ENCODE data around the gene IGSF22. TPM values are rescaled to one million over a fixed set of nuclear protein-coding genes. Genes with fewer than 3 reads are reported as not detected.
"Not testable (repeated sequence)": the region's sequence is repeated elsewhere in the genome, so short reads cannot be mapped to it uniquely, and the experiment has no call there.

The IGSF22 gene
- total RNA-seq, 1 donor from 2014 or later, result 0.07 TPM

- H3K4me3 Mint-ChIP-seq, result no peak overlapping the region
- peaks cover 5% of the 10 kb centered on the region for H3K9me3 Mint-ChIP-seq
- H3K27ac Mint-ChIP-seq, result no peak overlapping the region
- peaks cover 8% of the 10 kb centered on the region for H3K4me1 Mint-ChIP-seq (ENCODE audit: unreplicated experiment)
- TF ChIP-seq, protein P1, sequence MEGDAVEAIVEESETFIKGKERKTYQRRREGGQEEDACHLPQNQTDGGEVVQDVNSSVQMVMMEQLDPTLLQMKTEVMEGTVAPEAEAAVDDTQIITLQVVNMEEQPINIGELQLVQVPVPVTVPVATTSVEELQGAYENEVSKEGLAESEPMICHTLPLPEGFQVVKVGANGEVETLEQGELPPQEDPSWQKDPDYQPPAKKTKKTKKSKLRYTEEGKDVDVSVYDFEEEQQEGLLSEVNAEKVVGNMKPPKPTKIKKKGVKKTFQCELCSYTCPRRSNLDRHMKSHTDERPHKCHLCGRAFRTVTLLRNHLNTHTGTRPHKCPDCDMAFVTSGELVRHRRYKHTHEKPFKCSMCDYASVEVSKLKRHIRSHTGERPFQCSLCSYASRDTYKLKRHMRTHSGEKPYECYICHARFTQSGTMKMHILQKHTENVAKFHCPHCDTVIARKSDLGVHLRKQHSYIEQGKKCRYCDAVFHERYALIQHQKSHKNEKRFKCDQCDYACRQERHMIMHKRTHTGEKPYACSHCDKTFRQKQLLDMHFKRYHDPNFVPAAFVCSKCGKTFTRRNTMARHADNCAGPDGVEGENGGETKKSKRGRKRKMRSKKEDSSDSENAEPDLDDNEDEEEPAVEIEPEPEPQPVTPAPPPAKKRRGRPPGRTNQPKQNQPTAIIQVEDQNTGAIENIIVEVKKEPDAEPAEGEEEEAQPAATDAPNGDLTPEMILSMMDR (conservative IDR thresholded peaks at IDR 0.05), result no peak
- no peak for DNase-seq (ENCODE audit: extremely low spot score, unreplicated experiment)
- peaks cover 13% of the 10 kb centered on the region for H3K27me3 Mint-ChIP-seq
- no peaks in the 10 kb centered on the region for H3K36me3 Mint-ChIP-seq
Observed at GRCh38 chr11:18668131-18668530, 57.9 kb downstream of the IGSF22 start.

DNA sequence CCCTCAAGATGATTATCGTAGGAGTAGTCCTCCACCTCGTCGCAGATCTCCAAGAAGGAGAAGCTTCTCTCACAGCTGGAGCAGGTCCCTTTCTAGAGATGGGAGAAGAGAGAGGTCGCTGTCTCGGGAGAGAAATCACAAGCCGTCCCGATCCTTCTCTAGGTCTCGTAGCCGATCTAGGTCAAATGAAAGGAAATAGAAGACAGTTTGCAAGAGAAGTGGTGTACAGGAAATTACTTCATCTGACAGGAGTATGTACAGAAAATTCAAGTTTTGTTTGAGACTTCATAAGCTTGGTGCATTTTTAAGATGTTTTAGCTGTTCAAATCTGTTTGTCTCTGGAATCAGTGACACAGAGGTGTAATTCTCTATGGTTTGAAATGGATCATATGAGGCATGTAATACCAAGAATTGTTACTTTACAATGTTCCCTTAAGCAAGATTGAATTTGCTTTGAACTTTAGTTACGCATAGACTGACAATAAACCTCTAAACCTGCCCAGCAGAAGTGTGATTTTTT, 60.6 kb downstream of the IGSF22 start:
- H3K36me3 Mint-ChIP-seq; H3K27ac Mint-ChIP-seq; H3K9me3 Mint-ChIP-seq; H3K4me3 Mint-ChIP-seq; H3K4me1 Mint-ChIP-seq (ENCODE audit: unreplicated experiment); DNase-seq (ENCODE audit: extremely low spot score, unreplicated experiment): not testable (repeated sequence)
- H3K27me3 Mint-ChIP-seq, result peaks cover 32% of the 10 kb centered on the region

DNA sequence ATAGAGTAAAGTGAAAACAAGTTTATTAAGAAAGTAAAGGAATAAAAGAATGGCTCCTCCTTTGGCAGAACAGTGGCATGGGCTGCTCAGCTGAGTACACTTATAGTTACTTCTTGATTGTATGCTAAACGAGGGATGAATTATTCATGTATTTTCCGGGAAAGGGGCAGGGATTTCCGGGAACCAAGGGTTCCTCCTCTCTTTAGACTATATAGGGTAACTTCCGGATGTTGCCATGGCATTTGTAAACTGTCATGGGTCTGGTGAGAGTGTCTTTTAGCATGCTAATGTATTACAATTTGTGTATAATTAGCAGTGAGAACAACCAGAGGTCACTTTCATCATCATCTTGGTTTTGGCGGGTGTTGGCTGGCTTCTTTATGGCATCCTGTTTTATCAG, 68.3 kb downstream of the IGSF22 start:
- no peaks in the 10 kb centered on the region for H3K36me3 Mint-ChIP-seq
- TF ChIP-seq, protein P1 (conservative IDR thresholded peaks at IDR 0.05), result no peak
- H3K27me3 Mint-ChIP-seq, result peaks cover 23% of the 10 kb centered on the region

More for the DNA sequence above, 68.3 kb downstream of the IGSF22 start:
- no peaks in the 10 kb centered on the region for H3K9me3 Mint-ChIP-seq
- DNase-seq (ENCODE audit: extremely low spot score, unreplicated experiment), result no peak
- no peaks in the 10 kb centered on the region for H3K4me1 Mint-ChIP-seq (ENCODE audit: unreplicated experiment)
- H3K27ac Mint-ChIP-seq, result no peak overlapping the region
- no peak overlapping the region for H3K4me3 Mint-ChIP-seq

Other genes with a start within 250 kb of the IGSF22 start
- gene TSG101, start 199.2 kb downstream of the IGSF22 start, total RNA-seq (ENCODE audit: low replicate concordance), result 54.4 and 60.6 TPM in 2 replicates
- 15.7 and 22.4 TPM in 2 replicates for gene UEVLD, start 137.5 kb downstream of the IGSF22 start, total RNA-seq (ENCODE audit: low replicate concordance)
- 4.9 and 7.0 TPM in 2 replicates for gene MISFA, start 126.4 kb downstream of the IGSF22 start, total RNA-seq (ENCODE audit: low replicate concordance)
- 20.8 and 31.7 TPM in 2 replicates for gene SPTY2D1, start 91.8 kb downstream of the IGSF22 start, total RNA-seq (ENCODE audit: low replicate concordance)
- gene TMEM86A, start 27.4 kb downstream of the IGSF22 start, total RNA-seq (ENCODE audit: low replicate concordance), result 3.6 and 6.5 TPM in 2 replicates
- 0.48 and 1.7 TPM in 2 replicates for gene PTPN5, start 65.6 kb upstream of the IGSF22 start, total RNA-seq (ENCODE audit: low replicate concordance)
- 0.24 TPM in 1 of 2 replicates, not detected in the other for gene MRGPRX1, start 213.2 kb upstream of the IGSF22 start, total RNA-seq (ENCODE audit: low replicate concordance)

Measured in type B pancreatic cell (in vitro differentiated cells).